ENCODE results near the gene LRIT2. TPM values are rescaled to one million over a fixed set of nuclear protein-coding genes. Genes with fewer than 3 reads are reported as not detected.
A peak's percentile ranks its signal among the peaks of the same experiment; 100 is the strongest.
"Not testable (repeated sequence)": the region's sequence is repeated elsewhere in the genome, so short reads cannot be mapped to it uniquely, and the experiment has no call there.

The LRIT2 gene
- total RNA-seq, 2 experiments from 2014 or later, result not detected

GRCh38 chr10:84179059-84179710, 46.2 kb downstream of the LRIT2 start:
- no peaks in the 10 kb centered on the region for H3K9me3 Mint-ChIP-seq (ENCODE audit: low read depth)

DNA sequence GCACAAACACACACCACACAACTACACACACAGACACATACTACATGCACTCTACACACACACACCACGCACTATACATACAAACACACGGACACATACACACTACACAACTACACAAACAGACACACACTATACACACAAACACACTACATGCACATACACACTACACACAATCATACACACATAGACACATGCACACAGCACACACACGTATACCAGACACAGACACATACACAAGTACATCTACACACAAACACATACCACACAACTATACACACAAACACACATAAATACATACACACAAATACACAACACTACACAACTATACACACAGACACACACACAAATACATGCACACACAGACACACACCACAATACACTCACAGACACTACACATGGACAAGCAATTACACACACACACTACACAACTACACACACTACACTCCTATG, 47.2 kb downstream of the LRIT2 start:
- POLR2A ChIA-PET, result no interaction called here
- ATAC-seq (no peak), DNase-seq (no peak)
- Mint-ChIP-seq H3K4me3 (no peak overlapping the region), H3K9me3 (ENCODE audit: low read depth) (no peaks in the 10 kb centered on the region), H3K27ac (no peak overlapping the region), H3K4me1 (peaks cover 7% of the 10 kb centered on the region), H3K36me3 (ENCODE audit: low read depth) (no peaks in the 10 kb centered on the region), H3K27me3 (no peaks in the 10 kb centered on the region)
- intact Hi-C loops (cut with DNase I, micrococcal nuclease), result no loop called here
- CTCF ChIA-PET, result interaction anchor here (1.0 kb wide), 1 partner anchor 14 kb away, joined by 3 read pairs; no protein-coding TSS in a partner anchor

More at GRCh38 chr10:84179059-84179710, 46.2 kb downstream of the LRIT2 start:
- H3K4me3 Mint-ChIP-seq, result no peak overlapping the region
- H3K27me3 Mint-ChIP-seq, result no peaks in the 10 kb centered on the region
- peaks cover 7% of the 10 kb centered on the region for H3K4me1 Mint-ChIP-seq
- intact Hi-C loops (cut with DNase I, micrococcal nuclease), result no loop called here
- H3K27ac Mint-ChIP-seq, result no peak overlapping the region
- ATAC-seq, result peak; percentile 79
- ChIA-PET CTCF (no interaction called here), POLR2A (no interaction called here)
- H3K36me3 Mint-ChIP-seq (ENCODE audit: low read depth), result no peaks in the 10 kb centered on the region
- peak; percentile 62 for DNase-seq

DNA sequence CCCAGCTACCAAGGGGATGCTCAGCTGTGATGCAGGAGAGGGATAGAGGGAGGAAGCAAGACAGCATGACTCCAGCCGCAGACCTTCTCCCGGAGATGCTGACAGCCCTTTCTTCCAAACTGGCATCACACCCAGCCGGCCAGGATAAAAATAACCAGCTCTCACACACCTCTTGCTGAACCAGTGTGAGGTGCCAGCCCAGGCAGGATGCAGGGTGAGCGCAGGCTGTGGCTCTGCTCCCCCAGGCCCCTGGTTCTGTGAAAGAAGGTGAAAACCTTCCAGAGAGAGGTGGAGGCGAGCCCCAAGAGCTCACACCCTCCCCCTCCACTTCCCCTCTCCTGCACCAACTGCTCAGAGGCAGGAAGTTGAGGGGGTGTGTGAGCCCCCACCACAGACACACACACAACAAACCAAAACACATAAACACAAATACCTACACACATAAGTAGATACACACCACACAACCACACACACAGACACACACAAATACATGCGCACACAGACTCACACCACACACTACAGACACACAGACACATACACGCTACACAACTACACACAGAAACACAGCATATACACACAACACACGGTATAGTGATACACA, 47.7 kb downstream of the LRIT2 start:
- Mint-ChIP-seq H3K9me3 (ENCODE audit: low read depth) (no peaks in the 10 kb centered on the region), H3K36me3 (ENCODE audit: low read depth) (no peaks in the 10 kb centered on the region), H3K27me3 (no peaks in the 10 kb centered on the region), H3K4me1 (peaks cover 7% of the 10 kb centered on the region), H3K4me3 (no peak overlapping the region), H3K27ac (no peak overlapping the region)
- ATAC-seq (peak; percentile 73), DNase-seq (peak; percentile 61)
- intact Hi-C loops (cut with DNase I, micrococcal nuclease), result no loop called here
- ChIA-PET POLR2A (no interaction called here), CTCF (interaction anchor here (1.0 to 1.3 kb wide), 2 partner anchors 13 to 29 kb away, joined by 3 to 6 read pairs; no protein-coding TSS in a partner anchor)

DNA sequence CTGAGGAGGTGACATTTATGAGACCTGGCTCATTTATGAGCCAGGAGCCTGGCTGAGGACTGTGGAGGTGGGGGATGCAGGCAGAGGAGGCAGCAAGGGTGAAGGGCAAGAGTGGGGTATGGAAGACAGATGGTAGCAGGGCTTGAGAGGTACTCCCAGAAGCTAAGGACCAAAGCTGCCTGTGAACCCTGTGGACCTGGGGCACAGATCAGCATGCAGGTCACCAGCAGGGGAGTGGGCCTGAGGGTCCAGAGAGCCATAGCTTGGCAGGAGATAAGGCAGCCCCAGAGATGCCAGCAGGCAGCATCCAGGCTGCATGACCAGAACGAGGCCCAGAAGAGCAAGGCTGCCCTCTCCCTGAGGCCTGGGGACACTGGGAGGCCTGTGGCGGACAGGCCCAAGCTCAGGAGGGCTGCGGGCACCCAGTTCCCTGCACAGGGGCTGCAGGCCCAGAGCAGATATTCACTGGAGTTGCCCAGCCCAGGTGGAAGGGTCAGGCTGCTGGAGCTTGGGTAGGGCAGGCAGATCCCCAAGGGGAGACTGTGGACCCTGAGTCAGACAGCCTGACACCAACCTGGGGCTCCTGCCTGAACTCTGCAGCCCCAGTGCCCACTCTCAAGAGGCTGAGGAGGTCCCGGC, 48.4 kb downstream of the LRIT2 start:
- Mint-ChIP-seq H3K4me1 (peaks cover 7% of the 10 kb centered on the region), H3K9me3 (ENCODE audit: low read depth) (no peaks in the 10 kb centered on the region), H3K4me3 (no peak overlapping the region), H3K36me3 (ENCODE audit: low read depth) (no peaks in the 10 kb centered on the region), H3K27ac (peak overlapping the region; percentile 32), H3K27me3 (no peaks in the 10 kb centered on the region)
- intact Hi-C loops (cut with DNase I, micrococcal nuclease), result no loop called here
- ChIA-PET POLR2A (no interaction called here), CTCF (interaction anchor here (1.0 to 1.3 kb wide), 2 partner anchors 13 to 29 kb away, joined by 3 to 6 read pairs; no protein-coding TSS in a partner anchor)
- ATAC-seq (no peak), DNase-seq (no peak)

DNA sequence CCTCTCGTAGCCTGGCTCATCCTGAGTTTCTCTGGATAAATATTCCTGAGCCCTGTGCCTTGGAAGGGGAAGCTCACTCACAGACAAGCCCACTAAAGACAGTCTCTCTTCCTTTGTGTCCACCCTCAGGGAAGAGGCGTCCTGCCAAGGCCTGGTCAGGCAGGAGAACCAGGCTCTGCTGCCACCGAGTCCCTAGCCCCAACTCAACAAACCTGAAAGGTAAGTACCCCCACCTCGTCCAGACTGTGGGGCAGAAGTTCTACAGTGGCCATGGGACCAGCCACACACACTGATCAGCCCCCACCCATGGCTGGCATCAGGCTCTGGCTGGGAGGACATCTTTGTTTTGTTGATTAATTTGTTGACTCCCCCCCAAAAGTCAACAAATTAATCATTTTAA, 49.0 kb downstream of the LRIT2 start:
- intact Hi-C loops (cut with DNase I, micrococcal nuclease), result no loop called here
- DNase-seq, result no peak
- CTCF ChIA-PET, result interaction anchor here (1.3 kb wide), 1 partner anchor 28 kb away, joined by 6 read pairs; no protein-coding TSS in a partner anchor
- Mint-ChIP-seq H3K4me1 (peaks cover 7% of the 10 kb centered on the region), H3K4me3 (no peak overlapping the region), H3K36me3 (ENCODE audit: low read depth) (no peaks in the 10 kb centered on the region), H3K27ac (peak overlapping the region; percentile 32), H3K9me3 (ENCODE audit: low read depth) (no peaks in the 10 kb centered on the region), H3K27me3 (no peaks in the 10 kb centered on the region)
- no peak for ATAC-seq
- POLR2A ChIA-PET, result no interaction called here

DNA sequence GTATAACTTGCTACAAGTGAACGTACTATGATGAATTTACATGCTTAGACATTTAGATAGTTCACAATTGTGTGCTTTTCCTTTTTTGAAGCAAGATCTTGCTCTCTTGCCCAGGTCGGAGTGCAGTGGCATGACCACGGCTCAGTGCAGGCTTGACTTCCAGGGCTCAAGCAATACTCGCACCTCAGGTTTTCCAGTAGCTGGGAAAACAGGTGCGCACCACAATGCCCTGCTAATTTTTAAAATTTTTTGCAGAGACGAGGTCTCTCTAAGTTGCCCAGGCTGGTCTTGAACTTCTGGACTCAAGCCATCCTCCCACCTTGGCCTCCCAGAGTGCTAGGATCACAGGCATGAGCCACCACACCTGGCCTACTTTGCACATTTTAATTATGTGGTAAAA, 49.9 kb downstream of the LRIT2 start:
- Mint-ChIP-seq H3K9me3 (ENCODE audit: low read depth) (no peaks in the 10 kb centered on the region), H3K27ac (no peak overlapping the region), H3K27me3 (no peaks in the 10 kb centered on the region), H3K36me3 (ENCODE audit: low read depth) (no peaks in the 10 kb centered on the region), H3K4me1 (peaks cover 10% of the 10 kb centered on the region), H3K4me3 (no peak overlapping the region)
- CTCF ChIA-PET, result interaction anchor here (1.0 kb wide), 1 partner anchor 19 kb away, joined by 3 read pairs; the partner anchor contains the start of gene CDHR1
- intact Hi-C loops (cut with DNase I, micrococcal nuclease), result no loop called here
- POLR2A ChIA-PET, result no interaction called here
- ATAC-seq (no peak), DNase-seq (no peak)

DNA sequence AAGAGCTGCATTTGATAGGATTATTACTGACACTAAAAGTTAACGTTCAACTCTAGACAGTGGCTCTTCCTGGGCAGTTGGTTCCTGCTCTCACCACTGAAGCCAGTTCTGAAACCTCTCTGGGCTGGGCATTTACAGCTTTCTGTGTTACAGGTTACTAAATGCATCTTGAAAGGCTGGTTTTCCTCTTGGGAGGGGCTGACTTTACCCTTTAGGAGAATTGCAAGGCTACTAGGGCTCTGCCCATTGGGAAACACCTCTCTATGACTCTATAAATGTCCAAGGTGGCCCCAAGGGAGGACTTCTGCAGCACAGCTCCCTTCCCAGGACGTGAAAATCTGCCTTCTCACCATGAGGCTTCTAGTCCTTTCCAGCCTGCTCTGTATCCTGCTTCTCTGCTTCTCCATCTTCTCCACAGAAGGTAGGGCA, 51.8 kb downstream of the LRIT2 start, which contains the start of gene GPR15LG:
Gene GPR15LG, plus strand, starts transcription at position 301 of the 429 bp plus-strand sequence. Its CDS starts 51 bp downstream, at position 352.
- ChIA-PET POLR2A (interaction anchor here (1.3 kb wide), 1 partner anchor 35 kb away, joined by 4 read pairs; the partner anchor contains the start of gene GHITM), CTCF (interaction anchor here (0.7 to 1.3 kb wide), 2 partner anchors 21 to 25 kb away, joined by 3 to 4 read pairs; partner anchors contain the start of gene CDHR1)
- H3K27me3 Mint-ChIP-seq, result no peaks in the 10 kb centered on the region
- DNase-seq (no peak), ATAC-seq (no peak)
- H3K27ac Mint-ChIP-seq, result no peak within 1 kb of the TSS
- H3K4me3 Mint-ChIP-seq, result no peak within 1 kb of the TSS
- H3K36me3 Mint-ChIP-seq (ENCODE audit: low read depth), result no peaks in the 10 kb centered on the region
- intact Hi-C loops (cut with DNase I, micrococcal nuclease), result no loop called here
- H3K9me3 Mint-ChIP-seq (ENCODE audit: low read depth), result no peaks in the 10 kb centered on the region
- peaks cover 10% of the 10 kb centered on the region for H3K4me1 Mint-ChIP-seq

DNA sequence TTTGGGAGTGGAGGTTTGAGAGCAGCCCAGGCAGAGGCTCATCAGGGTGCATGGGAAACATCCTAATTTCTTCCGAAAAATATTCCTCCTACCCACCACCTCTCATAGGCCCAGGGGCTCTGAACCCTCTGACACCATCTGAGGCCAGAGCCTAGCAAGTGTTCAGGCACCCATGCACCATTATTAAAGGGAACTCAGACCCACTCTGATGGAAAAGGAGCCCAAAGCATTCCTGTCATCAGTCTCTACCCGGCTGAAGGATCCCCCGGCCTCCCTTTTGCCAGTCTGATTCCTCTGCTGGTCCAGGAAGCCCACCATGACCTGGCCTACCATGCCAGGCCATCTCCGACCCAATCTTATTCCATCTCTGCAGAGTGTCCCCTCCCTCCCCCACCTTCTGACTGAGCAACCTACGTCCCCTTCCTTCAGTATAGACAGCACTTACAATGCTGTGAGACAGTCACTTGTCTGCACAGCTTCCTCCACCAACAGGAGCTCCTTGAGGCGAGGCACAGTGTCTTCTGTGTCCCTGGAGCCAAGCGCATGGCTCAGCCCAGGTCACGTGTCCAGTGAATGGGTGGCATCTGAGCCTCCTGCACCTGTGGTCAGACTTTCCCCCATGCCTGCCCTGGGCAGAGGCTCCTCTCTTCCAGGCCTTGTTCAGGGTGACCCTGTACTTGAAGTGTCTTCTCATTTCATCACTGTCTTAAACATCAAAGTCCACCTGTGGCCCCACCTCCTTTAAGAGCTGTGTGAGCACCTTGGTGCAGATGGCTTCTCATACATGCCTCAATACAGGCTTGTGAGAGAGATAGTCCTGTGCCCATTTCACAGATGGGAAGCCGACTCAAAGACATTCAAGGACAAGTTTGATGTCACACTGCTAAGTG, 52.6 kb downstream of the LRIT2 start:
- no peaks in the 10 kb centered on the region for H3K27me3 Mint-ChIP-seq
- CTCF ChIA-PET, result interaction anchor here (1.3 kb wide), 1 partner anchor 25 kb away, joined by 4 read pairs; no protein-coding TSS in a partner anchor
- H3K4me1 Mint-ChIP-seq, result peaks cover 10% of the 10 kb centered on the region
- no peaks in the 10 kb centered on the region for H3K9me3 Mint-ChIP-seq (ENCODE audit: low read depth)
- DNase-seq (no peak), ATAC-seq (no peak)
- no peak overlapping the region for H3K27ac Mint-ChIP-seq
- no peaks in the 10 kb centered on the region for H3K36me3 Mint-ChIP-seq (ENCODE audit: low read depth)
- no peak overlapping the region for H3K4me3 Mint-ChIP-seq
- intact Hi-C loops (cut with DNase I, micrococcal nuclease), result no loop called here
- POLR2A ChIA-PET, result no interaction called here

DNA sequence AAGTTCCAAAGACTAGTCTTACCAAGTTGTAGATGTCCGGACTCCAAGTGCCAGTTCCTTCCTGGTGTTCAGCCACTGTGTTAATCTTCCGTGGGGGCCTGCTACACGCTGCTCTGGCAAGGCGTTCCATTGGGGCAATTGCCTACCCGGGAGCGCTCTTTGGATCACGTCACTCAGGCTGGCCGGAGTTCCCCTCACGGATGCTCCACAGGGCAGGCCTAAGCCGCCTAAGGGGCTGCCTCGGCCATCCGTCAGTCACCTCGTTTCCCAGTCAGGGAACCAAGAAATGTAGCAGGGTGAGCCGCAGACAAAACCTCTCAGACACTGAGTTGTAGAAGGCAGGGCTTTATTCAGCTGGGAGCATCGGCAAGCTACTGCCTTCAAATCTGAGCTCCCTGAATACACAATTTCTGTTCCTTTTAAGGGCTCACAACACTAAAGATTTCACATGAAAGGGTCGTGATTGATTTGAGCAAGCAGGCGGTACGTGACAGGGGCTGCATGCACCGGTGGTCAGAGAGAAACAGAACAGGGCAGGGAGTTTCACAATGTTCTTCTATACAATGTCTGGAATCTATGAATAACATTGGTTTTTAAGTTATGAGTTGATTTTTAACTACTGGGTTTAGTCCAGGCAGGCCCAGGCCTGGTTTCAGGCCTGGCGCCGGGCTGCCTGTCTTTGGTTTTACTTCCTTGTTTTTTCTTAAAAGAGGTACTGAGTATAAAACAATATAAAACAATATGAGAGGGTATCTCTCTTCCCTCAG, 53.5 kb downstream of the LRIT2 start:
- H3K4me3 Mint-ChIP-seq; intact Hi-C loops (cut with DNase I, micrococcal nuclease); H3K36me3 Mint-ChIP-seq (ENCODE audit: low read depth); H3K27me3 Mint-ChIP-seq; H3K27ac Mint-ChIP-seq; DNase-seq; H3K9me3 Mint-ChIP-seq (ENCODE audit: low read depth); POLR2A ChIA-PET; H3K4me1 Mint-ChIP-seq; CTCF ChIA-PET; ATAC-seq: not testable (repeated sequence)

DNA sequence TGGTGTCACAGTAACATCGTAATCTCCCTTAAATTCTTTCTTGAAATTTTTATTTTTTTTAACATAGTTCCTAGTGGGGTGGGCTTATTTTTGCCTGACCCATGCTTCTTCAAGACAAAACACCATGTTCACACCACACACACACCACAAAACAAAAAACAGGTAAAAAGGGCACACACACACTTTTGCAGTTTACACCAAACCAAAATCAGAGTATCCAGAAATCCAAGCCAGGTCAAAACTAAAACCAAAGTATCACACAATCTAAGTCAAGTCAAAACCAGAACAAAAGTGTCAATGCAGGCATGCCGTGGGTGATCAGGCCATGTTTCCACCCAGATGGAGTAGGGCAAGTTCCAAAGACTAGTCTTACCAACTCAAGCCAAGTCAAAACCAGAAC, 54.1 kb downstream of the LRIT2 start:
- DNase-seq; CTCF ChIA-PET; H3K27me3 Mint-ChIP-seq; H3K36me3 Mint-ChIP-seq (ENCODE audit: low read depth); intact Hi-C loops (cut with DNase I, micrococcal nuclease); H3K27ac Mint-ChIP-seq; ATAC-seq; H3K4me1 Mint-ChIP-seq; H3K4me3 Mint-ChIP-seq; POLR2A ChIA-PET; H3K9me3 Mint-ChIP-seq (ENCODE audit: low read depth): not testable (repeated sequence)
